ENCODE measurements around the gene SPTBN4.
A peak's percentile ranks its signal among the peaks of the same experiment; 100 is the strongest.

The SPTBN4 gene

GRCh38 chr19:40567750-40568494 lies 101.1 kb downstream of the SPTBN4 start:
- DNase-seq = no peak

- DNase-seq = peak; percentile 93
These were observed 103.7 kb downstream of the SPTBN4 start for GRCh38 chr19:40570313-40571004.

- DNase-seq = no peak
These were observed 104.2 kb downstream of the SPTBN4 start for GRCh38 chr19:40571005-40571318.

- no peak for DNase-seq
These were observed 105.2 kb downstream of the SPTBN4 start for GRCh38 chr19:40571831-40572495.

DNA sequence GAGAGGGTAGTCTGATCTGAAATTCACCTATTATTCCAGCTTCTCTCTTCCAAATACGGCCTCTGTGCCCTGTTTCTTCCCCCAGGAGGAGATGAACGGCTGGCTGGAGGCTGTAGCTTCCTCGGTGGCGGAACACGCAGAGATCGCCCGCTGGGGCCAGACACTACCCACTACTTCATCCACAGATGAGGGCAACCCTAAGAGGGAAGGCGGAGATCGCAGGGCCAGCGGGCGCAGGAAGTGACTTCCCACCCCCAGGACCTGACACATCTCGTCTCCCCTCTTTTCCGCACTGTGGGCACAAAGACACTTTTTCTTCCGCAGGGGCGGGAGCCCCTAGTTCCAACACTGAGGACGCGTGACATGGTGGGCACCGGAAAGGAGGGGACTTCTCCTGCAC lies 108.5 kb downstream of the SPTBN4 start:
- no peak for DNase-seq

DNA sequence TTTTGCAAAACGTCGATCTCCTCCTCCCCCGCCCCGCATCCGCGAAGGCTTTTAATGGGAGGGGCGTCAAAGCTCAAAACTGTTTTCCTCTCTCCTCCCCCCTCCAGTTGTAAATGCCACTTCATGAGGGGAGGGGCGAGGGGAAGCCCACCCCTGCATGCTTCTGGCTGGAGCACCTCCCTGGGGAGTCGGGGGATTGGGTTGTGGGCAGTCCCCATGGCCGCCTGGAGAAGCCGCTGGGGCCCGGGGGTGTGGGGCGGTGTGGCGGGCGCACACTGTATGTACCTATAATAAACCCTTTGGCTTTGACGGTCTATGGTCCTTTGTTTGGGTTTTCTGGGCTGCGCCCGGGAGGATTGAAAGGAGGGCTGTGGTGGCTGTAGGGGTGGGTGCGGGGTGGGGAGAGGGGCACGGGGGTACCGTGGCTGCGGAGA lies 109.4 kb downstream of the SPTBN4 start:
- peak; percentile 26 for DNase-seq

DNA sequence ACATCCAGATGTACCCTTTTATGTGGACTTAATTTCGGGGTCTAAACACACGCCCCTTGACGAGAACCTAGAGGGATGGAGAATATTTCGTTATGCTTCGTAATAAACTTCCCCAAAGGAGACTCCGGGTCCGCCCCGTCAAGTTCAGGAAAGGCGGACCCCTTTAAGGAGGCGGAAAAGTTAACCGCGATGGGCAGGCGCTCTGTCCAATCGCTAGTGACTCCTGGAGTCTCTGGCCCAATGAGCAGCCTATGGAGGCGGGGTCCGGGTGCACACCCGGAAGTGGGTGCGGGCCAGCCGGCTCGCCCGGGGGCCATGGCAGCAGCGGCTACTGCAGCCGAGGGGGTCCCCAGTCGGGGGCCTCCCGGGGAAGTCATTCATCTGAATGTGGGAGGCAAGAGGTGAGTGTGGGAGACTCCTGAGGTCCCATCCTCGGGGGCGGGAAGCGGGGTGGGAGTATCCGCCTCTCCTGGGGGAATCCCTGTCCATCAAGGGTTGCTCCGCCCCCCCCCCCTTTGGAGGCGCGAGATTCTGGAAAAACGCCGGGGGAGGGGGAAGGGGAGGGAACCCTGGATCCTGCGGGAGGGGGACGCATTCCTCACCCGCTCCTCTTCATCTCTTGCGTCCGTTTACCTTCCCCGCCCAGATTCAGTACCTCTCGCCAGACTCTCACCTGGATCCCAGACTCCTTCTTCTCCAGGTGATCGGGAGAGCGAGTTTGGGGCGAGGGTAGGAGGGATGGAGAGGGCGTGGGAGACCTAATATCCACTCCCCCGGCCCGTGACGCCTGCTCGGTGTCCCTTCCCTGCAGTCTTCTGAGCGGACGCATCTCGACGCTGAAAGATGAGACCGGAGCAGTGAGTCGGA lies 110.0 kb downstream of the SPTBN4 start, which contains the start of gene SHKBP1:
TSS of gene SHKBP1 (plus strand) at position 289 of the 867 bp plus-strand sequence. CDS start at position 316, 27 bp downstream.
- peak; percentile 92 for DNase-seq

DNA sequence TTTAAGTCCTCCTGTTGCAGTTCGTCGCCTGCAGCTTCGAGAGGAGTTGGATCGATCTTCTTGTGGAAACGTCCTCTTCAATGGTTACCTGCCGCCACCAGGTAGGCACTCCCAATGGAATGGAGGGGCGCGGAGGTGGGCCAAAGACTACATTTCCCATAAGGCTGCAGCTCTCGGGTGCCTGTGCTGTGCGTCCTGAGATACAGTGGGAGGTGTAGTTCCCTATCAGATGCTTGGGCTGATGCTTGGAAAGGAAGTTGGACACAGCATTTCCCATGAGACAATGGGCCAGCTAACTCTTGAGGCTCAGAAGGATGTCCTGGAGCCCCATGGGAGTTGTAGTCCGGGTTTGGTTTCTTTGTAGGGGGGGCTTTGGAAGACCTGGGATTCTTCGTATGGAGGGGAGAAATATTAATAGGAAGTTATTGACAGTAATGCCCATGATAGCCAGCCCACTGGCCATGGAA lies 111.7 kb downstream of the SPTBN4 start:
- no peak for DNase-seq

- no peak for DNase-seq
These were observed 113.8 kb downstream of the SPTBN4 start for GRCh38 chr19:40580619-40581018.

DNA sequence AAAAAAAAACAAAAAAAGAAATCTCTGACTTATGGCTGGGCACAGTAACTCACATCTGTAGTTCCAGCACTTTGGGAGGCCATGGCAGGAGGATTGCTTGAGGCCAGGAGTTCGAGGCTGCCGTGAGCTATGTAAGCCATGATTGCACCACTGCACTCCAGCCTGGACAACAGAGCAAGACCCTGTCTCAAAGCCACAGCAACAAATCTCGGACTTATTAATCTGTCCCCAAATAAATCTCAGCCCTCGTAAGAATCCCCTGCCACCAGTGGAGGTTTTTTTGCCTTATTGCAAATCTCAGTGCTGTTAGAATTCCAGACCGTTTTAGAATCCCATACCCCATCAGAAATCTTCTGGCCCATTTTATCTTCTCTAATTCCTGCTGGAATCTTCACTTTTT lies 114.7 kb downstream of the SPTBN4 start:
- no peak for DNase-seq

DNA sequence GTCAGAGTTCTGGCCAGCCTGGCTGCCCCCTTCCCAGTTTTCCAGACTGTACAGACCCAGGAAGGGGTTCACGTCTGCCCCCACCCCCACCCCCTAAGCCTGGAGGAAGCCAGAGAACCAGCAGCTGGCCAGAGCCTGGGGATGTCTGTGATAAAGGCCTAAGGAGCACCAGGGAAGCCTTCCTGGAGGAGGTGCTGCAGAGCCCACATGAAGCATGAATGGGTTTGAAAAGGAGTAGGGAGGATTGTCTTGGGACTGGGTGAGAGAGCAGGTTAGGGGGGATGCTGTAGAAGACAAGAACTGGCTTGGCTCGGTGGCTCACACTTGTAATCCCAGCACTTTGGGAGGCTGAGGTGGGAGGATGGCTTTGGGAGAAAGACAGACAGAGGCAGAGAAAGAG lies 115.7 kb downstream of the SPTBN4 start:
- no peak for DNase-seq

GRCh38 chr19:40583283-40583682 lies 116.5 kb downstream of the SPTBN4 start:
- no peak for DNase-seq

DNA sequence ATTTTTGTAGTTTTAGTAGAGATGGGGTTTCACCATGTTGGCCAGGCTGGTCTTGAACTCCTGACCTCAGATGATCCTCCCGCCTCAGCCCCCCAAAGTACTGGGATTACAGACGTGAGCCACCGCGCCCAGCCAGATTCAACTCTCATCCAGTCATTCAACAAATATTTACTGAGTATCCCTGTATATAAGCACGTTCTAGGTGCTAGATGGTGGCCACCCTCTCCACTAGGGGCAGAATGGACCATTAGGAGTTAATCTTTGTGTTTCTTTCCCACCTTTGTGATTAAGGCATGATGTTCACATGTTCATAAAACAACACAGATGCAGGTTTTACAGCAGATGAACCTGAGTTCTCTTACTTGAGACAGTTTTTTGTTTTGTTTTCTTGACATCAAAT lies 117.2 kb downstream of the SPTBN4 start:
- no peak for DNase-seq

DNA sequence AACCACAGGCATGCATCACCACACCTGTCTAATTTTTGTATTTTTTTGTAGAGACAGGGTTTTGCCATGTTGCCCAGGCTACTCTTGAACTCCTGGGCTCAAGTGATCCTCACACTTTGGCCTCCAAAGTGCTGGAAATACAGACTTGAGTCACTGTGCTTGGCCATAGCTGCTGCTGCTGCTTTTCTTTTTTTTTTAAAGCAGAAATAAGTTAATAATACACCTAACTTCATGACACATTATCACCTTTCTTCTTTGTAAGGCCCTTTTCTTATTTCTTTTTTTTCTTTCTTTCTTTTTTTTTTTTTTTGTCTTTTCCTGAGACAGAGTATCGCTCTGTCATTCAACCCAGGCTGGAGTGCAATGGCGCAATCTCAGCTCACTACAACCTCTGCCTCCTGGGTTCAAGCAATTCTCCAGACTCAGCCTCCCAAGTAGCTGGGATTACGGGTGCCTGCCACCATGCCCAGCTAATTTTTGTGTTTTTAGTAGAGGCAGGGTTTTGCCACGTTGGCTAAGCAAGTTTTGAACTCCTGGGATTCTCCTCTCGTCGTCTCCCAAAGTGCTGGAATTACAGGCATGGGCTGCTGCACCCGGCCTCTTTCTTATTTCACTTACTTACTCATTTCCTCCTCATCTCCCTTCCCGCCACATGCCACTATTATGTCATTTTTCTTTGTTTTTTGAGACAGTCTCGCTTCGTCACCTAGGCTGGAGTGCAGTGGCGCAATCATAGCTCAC lies 118.6 kb downstream of the SPTBN4 start:
- no peak for DNase-seq

DNA sequence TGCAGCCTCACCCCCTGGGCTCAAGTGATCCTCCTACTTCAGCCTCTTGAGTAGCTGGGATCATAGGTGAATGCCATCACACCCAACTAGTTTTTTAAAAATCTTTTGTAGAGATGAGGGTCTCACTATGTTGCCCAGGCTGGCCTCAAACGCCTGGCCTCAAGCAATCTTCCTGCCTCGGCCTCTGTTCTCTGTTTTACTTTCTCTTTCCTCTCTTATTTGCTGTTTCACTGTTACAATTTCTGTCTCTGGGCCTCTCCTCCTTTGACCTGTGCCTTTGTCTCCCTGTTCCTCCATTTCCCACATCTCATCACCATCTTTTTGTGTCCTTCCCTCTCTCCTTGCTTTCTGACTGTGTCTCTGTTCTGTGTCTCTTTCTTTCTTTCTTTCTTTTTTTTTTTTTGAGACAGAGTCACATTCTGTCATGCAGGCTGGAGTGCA lies 119.2 kb downstream of the SPTBN4 start:
- DNase-seq = no peak

- no peak for DNase-seq
These were observed 119.8 kb downstream of the SPTBN4 start for GRCh38 chr19:40586611-40587010.

DNA sequence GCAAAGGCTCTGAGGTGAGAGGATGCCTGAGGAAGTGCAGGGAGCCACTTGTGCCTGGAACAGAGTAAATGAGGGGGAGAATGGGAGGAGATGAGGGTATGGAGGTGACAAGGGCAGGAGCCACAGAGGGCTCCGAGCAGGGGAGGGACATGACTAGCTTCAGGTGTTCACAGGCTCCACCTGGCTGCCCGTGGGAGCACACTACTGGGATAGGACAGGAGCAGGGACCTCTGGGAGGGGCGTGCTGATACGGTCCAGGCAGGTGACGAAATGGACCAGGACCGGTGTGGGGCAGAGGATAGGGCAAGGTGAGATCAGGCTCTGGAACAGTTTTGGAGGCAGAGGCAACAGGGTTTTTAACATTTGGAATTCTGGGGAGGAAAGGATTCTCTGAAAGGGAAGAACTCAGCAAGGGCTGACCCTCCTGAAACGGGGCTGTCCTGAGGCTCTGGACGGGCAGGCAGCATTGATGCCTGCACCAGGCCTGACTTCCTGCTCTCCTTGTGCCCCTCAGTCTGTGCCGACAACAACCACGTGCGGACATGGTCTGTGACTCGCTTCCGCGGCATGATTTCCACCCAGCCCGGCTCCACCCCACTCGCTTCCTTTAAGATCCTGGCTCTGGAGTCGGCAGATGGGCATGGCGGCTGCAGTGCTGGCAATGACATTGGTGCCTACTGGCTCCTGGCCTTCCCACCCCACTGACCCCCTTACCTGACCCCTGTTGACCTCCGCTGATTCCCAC lies 121.5 kb downstream of the SPTBN4 start:
- DNase-seq = no peak

DNA sequence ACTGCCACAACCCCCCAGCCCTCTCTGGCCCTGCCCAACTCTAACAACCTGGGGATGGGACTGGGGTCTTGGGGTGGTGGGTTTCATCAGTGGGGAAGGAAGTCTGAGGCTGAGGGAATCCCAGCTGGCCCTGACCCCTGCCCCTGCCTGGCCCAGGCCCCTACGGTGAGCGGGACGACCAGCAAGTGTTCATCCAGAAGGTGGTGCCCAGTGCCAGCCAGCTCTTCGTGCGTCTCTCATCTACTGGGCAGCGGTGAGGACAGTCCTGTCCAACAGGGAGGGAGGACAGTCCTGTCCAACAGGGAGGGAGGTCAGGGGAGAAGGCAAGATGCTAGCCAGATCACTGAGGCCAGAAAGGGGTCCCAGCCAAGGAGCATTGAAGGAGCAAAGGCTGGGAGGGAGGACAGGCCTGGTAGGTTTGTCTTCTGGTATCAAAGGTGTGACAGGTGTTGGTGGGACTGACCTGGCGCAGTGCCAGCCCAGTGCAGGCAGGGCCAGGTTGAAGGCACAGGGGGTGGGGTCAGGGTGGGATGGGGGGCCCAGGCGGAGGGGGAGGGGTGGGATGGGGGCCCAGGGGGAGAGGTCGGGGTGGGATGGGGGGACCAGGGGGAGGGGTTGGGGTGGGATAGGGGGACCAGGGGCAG lies 122.2 kb downstream of the SPTBN4 start:
- DNase-seq = no peak

- no peak for DNase-seq
These were observed 123.0 kb downstream of the SPTBN4 start for GRCh38 chr19:40589591-40590429.
